Measurements from ENCODE around the gene TMEM185B.
"Not testable (repeated sequence)": the region's sequence is repeated elsewhere in the genome, so short reads cannot be mapped to it uniquely, and the experiment has no call there.

TMEM185B gene

DNA sequence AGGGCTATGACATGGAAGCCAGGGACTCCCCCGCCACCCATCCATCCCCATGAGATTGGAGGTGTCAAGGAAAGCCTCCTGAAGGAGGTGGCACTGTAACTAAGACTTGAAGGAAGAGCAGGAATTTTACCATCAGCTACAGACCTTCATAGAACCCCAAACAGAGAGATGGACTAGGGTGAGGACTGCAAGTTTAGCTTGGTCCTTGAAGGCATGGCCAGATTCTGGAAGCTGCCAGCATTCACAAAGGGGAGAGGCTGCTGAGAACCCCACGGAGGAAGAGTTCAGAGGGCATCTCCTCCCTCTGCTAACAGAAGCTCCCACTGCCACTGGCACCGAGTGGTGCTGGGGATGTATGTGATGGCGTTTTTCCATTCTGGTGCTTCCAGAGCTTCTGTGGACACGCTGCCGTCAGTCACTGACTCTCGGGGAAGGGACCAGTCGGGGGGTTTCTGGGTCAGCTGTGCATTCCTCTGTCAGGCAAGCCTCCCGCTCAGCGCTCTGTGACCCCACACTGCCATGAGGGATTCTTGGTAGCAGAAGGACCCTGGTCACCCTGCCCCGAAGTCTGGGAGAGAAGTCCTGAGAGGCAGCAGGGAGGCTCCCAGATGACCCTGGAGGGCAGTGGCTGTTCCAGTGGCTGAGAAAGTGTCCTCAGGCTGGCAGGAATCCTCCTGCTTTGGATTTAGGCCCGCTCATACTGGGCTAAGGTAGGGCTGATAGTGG is 18.1 kb downstream of the TMEM185B start:
- no peak for DNase-seq

DNA sequence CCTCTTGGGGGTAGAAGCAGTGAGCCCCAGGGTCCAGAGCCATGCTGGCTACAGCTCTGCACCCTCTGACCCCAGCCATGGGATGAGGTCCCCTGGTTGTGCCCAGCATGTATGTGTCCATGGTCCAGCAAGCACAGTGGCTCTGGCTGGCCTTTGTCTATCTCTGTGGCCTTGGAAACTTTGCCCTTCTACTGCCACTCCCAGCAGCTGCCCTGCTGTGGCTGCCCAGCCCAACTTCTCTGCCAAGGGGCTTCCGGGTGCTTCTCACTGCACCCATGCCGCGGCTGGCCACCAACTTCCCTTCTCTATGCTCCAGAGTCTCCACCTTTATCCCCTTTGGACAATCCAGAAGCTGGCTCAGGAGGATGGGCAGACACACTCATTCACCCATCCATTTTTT is 18.8 kb downstream of the TMEM185B start:
- DNase-seq, result no peak

DNA sequence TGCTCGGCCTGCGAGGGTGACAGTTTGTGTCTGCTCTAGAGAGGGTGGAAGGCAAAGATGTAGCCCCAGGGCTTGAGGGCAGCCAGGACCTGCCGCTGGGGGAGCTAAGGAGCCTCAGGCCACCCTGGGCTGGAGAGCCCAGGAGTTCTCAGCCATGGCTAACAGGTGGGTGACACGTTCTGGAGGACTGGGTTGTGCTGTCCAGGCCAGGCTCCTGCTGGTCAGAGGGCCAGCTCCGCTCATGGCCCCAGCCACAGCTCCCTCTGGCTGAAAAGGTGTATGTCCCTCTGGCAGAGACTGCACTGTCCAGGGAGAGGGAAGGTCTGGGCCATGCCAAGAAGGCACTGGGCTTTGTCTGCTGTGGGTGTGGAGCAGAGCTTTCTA is 19.2 kb downstream of the TMEM185B start:
- DNase-seq, result no peak

DNA sequence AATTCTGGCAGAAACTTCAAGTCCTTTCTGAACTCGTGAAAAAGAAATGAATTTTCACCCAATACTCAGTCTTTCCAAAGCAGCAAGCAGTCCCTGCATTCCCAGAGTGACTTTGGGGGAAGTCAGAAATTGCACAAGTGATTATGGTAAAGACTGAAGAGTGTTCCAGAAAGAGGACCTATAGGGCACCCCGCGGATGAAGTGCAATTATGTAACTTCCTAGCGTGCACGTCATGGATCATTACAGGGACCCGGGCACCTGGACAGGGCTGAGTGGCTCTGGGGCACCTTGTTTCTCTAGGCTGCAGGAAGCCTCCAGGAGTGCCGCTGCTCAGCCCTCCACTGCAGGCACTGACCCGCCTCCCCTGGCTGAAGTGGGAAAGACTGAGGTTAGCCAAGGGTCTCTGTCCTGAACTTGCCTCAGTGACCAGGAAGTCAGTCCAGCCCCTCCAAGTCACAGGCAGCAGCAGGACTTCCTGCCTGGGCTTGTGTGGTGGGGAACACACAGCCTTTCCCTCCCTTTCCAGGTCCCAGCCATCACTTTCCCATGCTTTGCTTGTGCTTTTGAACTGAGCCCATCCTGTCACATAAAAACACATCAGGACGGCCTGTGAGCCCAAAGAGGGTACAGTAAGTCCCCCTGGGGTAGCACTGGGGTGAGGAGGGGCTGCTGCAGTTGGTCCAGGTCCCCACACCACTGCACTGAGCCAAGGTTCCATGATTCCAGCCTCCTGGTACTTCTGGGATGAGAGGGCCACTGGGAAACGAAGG is 19.8 kb downstream of the TMEM185B start:
- peak; percentile 85 for DNase-seq

DNA sequence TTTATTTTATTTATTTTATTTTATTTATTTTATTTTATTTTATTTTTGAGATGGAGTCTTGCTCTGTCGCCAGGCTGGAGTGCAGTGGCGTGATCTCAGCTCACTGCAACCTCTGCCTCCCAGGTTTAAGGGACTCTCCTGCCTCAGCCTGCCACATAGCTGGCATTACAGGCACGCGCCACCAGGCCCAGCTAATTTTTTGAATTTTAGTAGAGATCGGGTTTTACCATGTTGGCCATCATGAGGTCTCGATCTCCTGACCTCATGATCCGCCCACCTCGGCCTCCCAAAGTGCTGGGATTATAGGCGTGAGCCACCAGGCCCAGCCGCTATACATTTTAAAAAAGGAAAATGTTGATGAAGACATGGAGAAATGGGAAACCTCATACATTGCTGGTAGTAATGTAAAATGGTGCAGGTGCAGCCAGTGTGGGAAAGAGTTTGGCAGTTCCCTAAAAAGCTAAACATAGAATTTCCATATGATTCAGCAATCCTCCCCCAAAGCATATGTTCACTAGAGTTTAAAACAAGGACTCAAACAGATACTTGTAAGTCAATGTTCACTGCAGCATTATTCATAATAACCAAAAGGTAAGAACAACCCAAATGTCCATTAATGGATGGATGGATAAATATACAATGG is 23.3 kb downstream of the TMEM185B start:
- not testable (repeated sequence) for DNase-seq

DNA sequence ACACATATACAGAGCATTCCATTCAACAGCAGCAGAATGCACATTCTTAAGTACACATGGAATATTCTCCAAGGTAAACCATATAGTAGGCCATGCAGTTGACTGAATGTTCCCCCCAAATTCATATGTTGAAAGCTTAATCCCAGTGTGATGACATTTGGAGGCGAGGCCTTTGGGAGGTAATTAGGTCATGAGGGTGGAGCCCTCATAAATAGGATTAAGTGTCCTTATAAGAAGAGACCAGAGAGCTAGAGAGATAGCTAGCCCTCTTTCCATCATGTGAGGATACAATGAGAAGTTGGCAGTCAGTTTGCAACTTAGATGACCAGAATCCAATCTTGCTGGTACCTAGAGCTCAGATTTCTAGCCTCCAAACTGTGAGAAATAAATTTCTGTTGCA is 27.6 kb downstream of the TMEM185B start:
- no peak for DNase-seq

DNA sequence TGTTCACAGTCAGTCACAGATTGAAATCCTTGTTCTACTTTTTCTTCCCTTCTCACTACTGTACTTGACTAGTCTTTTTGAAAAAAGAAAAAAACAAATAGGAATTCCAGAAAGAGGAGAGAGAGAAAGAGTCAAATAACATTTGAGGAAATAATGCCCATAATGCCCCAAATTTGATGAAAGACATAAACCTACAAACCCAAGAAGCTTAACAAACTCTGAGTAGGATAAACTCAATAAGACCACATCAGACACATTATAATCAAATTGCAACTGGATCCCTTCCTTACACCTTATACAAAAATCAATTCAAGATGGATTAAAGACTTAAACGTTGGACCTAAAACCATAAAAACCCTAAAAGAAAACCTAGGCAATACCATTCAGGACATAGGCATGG is 30.9 kb downstream of the TMEM185B start:
- DNase-seq, result no peak

DNA sequence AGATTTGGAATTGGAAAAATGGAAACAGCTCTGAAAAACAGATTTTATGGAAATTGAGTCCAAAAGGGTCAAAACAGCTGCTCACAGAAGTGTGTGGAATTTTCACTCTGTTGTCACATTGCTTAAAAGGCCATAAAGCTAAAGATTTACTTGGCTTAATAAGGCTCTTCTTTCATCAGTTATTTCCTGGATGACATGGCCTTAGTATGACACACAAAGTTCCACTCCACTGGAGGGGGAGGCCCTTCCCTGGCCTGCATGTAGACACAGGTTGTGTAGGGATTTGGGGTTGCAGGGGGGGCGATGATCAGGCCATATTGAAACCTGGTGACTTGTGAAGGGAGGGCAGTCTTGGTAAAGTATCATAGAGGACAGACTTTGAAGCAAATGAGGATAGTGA is 34.0 kb downstream of the TMEM185B start:
- DNase-seq, result no peak

DNA sequence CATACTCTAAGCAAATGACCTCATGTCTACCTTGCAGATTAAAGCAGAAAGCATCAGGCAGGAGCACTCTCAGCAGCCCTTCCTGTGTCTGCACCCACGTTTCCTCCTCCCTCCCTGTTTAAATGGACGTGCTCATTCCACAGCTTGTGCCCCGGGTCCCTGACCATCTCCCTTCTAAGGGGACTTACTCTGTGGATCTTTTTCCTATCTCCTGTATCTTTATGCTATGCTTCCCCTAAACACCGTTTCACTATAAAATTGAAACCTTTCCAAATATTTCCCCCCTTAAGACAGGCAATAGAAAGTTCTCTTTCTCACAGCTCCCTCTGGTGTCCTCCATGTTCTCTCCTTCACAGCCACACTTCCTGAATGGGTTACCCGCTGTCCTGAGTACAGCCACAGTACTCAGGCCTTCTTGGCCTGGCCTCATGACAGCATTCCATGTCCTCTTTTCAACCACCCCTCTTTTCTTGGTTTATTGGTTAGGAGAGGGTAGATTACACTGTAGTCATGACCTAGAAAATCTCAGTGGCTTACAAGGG is 41.1 kb downstream of the TMEM185B start:
- DNase-seq, result no peak

DNA sequence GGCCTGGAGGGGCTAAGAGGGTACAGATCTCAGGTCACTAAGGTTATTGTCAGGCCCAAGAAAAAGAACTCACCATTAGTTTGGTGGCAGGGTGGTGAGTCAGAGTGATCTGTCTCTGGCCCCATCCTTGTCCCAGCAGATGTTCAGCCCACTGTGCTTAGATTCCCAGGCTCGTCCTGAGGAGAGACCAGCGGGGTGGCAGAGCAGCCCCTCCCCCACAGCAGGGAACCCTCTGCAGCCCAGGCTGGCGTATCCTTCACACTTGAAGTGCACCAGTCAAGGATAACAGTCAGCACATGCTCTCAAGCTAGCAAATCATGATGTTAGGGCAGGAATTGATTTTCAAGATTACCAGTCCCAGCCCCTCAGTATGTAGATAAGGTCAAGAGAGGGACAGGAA is 43.1 kb downstream of the TMEM185B start:
- DNase-seq, result no peak

DNA sequence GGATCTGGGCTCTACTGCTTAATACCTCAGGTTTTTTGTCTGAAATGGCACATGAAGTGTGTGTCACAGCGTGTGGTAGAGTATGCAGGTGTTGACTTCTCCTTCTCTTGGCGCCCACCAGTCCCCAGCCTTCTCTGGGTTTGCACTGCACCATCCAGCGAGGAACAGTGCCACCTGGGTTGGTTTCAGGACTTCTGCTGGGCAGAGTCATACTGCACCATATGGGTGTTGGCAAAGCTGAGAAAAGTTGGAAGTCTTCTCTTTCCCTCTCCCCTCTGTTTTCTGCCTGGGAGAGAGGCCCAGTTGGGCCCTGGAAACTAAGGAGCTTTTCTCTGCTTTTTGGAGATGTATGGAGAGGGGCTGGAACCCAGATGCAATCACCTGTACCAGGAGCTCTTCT is 43.8 kb downstream of the TMEM185B start:
- DNase-seq, result no peak

DNA sequence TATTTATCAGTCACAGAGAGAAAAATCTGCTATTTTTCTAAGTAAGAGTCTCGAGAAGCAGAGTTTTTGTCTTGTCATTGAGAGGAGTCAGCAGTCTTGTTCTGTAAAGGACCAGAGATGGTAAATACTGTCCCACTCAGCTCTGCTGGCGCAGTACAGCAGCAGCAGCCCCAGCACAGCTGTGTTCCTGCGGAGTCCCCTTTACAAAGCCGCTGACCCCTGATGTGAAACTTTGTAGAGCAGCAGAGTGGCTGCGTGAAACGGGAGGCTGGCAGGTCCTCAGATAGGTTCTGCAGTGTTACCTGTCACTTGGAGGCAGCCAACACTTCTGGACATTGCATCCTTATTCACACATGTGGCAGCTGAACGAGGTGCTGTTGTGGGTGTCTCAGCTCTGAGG is 45.2 kb downstream of the TMEM185B start:
- no peak for DNase-seq

DNA sequence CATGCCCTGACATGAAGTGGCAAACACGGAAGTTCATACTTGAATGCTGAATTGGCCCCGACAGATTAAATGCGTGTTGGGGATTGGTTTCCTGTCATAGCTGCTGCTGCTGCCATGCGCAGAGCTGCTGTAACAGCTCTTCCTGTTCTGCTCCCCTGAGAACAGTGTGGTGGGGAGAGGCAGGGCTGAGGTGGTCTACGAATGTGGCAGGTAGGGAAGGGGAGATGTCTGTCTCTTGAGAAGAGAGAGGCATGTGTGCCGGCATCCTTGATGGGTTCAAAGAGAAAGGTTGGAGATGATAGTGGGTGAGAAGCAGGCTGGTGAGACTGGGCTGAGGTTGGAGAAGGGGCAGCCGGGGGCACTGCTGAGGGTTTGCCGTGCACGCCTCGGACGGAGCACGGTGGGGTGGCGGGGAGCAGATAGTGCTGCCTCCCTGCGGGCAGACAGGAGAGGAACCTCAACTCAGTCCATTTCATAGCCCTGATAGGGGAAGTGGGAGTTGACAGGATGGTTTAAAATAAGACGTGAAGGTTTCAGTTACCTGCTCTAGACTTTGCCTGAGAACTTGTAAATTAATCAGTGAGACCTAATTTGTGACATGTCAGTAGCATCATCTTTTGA is 46.1 kb downstream of the TMEM185B start:
- peak; percentile 52 for DNase-seq

DNA sequence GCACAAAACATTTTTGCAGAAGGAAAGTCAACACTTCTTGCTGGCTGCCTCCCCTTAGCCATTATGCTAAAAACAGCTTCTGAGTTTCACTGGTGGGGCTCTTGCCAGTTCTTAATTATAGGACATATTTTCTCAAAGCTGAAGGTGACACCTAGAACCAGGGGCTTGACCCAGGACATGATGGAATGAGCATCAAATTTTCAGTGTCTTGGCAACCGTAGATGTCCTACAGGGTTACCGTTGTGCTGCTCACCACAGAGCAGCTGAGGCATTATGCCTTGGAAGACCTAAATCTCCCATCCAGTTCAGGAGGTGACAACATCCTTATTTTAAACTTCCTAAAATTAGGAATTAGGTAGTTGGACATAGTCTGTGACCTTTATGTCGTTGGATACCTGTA is 46.7 kb downstream of the TMEM185B start:
- DNase-seq, result no peak

DNA sequence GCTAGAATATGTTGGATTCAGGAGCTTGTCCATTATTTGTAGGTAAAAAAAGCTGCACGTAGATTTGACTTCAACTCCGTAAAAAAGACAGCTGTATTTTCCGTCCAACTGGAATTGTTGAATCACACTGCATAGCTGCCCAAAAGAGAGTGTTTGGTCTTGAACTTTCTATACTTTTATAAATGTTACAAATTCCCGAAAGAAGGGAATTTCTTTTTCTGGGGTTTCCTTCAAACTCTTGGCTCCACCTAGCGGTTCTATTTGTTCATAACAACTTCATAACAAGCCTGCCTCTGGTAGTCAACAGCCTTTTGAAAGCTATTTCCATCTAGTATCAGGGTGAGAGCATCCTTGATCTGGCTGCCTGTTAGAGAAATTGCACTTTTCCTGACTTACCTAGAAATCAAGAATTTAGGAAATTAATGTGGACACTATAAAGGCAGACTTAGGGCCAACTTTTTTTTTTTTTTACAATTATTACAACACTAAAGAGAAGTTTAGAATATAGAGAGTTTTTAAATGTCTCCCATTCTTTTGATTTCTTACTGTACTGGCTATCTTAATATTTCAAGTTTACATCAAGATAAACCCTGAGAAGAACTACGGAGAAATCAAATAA is 48.1 kb downstream of the TMEM185B start:
- DNase-seq, result peak; percentile 58

Data from inflammatory macrophage treated with lipopolysaccharide for 4 hours (primary cell).